Activated CD4-positive, alpha-beta T cell treated with anti-CD3 and anti-CD28 coated beads, Interleukin-2, amount 50 U/mL, for 24 hours (primary cell): ENCODE measurements around the gene KRTAP5-3.

Experiments
- DNase-seq, 2 donors: peaks; one replicate each; pipeline ENCODE4 v3.0.0-alpha.2; 2020; ENCODE audit warnings: low read depth in 1 of 2, low spot score in 1 of 2

KRTAP5-3 gene

DNA sequence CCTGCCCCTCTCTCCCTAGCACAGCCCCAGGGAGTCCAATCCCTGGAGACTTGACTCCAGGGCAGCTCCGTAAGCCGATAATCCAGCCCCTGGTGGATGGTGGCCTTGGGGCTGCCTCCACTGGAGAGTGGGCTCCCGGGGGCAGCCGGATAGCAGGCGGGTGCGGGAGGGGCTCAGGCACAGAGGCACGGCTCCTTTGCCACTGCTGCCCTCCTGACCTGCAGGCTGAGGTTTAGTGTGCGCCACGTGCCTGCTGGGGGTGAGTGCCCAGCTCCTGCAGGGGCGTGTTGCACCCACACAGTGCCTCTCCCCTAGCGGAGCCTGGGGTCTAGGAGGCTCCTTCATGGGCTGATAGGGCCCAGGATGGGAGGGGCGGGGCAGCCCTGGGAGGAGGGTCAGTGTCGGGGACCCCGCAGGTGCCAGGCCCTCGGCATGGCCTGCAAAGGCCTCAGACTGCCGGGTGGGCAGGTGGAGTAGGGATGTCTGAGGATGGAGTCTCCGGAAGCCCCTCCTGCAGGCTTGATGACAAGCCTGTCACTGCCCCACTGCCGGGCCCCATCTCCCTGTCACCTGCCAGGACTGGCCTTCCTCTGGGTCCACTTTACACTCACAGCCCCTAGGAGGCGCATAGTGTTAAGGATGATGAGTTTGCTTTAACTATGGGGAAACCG is 41.7 kb downstream of the KRTAP5-3 start:
- DNase-seq = no peak

DNA sequence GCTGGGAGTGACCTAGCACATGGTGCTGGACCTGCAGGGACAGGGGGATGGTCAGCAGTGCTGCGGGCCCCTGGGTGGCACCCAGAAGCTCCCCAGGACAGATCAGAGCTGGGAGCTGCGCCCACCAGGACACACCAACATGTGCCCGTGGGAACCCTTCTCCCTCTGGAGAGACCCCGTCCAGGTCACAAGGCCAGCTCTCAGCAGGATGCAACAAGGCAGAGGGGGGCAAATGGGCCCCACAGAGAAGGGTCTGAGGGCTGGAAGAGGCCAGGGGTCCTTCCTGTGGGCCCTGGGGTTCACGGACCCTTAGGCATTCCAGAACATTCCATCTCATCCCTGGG is 42.4 kb downstream of the KRTAP5-3 start:
- no peak for DNase-seq

DNA sequence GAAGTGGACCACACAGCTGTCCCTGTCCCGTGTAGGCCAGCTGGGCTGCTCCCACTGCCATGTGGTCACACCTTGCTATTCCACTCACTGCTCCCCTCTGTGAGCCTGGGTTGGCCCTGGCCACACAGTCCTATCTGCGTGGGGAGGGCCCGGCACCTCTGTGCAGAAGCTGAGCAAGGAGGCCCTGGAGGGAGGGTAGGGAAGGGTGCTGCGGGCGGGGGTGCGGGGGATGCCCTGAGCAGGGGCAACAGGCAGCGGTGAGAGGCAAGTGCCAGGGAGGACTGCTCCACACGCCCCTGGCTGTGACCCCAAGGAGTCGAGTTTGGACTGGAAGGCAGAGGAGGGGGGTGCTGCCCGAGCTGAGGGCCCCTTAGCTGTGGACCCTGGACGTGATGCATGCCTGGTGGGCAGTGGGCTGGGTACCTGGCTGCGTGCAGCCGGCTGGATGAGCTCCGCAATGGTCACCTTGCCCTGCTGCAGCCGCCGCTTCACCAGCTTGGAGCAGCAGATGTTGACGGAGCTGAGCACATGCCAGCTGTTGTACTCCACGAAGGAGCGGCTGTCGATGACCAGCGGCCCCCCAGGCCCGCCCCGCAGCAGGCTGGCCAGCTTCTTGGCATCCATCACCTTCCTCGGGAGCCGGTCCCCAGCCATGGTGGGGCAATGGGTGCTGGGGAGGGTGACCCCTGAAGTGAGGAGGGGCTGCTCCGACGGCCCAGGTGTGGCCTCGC is 42.9 kb downstream of the KRTAP5-3 start:
- no peak for DNase-seq

DNA sequence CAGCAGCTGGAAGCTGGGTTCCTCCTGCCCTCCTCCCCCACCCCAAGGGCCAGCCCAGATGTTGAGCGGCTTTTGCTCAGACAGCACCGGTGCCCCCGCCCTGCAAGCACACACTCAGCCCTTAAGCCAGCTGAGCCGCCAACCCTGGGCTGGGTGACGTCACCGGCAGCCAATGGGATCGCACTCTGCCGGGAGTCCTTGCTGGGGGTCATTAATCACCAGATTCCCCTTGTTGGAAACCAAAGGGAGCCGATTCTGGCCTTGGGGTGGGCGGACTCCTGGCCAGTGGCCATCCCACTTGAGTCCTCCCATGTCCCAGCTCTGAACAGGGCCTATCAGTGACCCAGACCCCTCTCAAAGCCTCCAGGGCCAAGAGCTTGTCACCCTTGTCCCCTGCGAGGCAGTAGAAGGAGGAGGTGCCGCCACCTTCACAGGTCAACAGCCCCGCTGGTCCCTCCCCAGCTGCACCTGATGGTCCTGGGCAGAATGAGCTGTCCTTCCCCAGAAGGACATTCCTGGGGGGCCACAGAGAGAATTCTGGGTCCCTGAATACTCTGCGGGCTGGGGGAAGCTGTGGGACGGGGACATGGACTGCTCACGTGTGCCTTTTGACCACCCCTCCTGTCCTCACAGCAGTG is 43.6 kb downstream of the KRTAP5-3 start:
- DNase-seq = no peak

DNA sequence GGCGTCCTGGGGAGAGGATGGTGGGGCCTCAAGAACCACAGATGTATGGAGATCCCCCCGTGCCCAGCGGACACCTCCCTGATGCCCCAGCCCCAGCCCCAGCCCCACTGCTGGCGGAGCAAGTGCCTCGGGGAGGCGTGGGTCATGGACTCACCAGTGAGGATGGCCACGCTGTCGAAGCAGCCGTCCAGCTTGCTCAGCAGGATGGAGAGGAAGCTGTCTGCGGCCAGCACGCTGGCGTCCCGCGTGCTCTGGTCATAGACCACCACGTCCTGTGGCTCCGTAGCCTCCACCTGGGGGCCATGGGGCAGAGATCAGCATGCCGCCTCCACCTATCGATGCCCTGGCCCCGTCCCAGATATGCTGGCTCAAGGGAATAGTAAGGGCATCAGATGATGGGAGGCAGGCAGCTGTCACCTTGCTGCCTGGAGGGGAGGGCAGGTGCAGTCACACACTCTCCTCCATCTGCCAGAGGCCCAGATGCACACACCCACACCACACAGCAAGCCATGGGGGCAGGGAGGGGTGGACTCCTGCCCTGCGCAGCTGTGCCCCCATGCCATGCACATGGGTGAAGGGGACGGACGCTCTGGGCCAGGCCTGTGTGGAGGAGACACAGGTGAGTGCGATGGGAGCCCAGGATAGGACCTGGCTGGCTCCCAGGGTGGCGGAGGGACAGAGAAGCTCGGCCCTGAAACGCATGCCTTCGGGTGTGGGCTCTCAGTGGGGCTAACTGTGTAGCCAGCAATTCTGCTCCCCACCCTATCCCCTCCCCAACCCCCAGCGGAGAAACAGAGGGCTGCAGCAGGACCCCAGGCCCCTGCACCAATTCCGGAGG is 44.3 kb downstream of the KRTAP5-3 start:
- DNase-seq = no peak

DNA sequence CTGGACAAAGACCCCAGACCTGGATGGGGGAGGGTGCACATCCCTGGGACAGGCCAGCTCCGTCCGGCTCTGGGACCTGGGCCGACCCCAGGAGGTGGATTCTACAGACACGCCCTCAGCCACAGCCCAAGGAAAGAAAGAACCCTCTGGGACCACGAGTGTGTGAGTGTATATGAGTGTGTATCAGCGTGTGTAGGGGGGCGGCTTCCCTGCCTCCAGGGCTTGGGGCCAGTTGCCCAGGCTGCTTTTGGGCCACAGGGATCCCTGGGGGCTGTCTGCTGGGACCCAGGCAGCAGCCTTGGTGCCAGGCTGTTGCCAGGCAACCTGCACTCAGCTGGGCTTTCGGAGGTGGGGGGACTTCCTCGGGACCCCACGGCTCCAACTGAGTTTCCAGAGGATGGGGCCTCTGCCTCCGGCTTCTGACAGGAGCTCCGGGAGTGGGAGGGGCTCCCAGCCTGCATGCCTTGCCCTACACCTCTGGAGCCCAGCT is 45.1 kb downstream of the KRTAP5-3 start:
- DNase-seq = no peak

DNA sequence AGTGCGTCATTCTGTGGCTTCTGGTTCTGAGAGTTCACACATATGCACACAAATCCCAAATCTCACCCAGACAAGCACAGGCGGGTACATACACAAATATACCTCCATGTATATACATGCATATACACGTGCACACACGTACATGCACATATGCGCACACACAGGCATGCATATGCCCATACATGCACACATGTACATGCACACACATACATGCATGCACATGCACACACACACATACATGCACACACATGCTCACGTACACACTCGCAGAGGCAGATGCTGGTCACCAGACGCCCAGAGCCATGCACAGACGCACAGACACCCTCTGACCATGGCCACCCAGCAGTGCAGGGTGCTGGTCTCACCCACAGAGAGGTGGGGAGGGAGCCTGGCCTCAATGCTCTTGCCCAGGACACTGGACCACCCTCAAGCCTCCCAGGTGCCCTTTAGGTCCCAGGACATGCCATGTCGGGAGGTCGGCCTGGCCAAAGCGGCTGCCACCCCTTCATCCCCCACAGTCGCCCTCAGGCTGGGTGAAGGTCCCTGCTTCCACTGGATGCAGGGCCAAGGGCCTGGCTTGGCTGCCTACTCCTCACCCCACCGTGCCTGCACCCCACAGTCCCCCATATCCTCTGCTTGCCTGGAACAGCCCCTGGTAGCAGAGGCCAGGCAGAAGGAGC is 45.7 kb downstream of the KRTAP5-3 start:
- no peak for DNase-seq

DNA sequence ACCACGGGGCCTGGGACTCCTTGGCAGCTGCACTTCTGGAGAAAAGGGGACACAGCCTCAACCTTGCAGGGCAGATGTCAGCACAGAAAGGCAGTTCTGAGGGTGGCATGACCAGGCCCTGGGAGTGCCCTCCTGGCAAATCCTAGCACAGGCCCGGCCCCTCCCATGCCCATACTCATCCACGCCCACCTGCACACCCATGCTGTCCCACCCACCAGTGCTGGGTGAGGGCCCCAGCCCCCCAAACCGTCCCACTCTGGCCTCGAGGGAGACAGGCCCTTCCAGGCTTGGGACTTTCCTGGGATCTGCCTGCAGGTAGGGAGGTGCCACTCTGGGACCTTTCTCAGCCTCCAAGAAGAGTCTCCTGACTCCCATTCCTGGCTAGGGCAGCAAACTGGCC is 46.3 kb downstream of the KRTAP5-3 start:
- no peak for DNase-seq

DNA sequence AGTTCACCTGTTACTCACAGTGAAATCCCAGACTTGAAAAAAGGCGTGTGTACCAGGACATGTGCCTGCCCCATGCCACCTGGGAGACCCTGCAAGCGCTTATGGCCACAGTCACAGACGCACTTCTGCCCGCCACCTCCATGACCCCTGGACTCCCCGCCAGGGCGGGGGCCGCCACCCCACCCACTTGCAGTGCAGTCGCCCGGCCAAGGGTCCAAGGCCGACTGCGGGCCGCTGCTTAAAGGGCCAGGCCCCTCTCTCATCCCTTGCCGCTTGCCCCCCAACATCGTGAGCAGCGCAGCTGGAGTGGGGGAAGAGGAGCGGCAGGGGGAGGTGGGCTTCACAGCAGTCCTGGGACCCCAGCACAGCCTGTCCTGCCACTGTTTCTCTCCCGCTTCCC is 47.0 kb downstream of the KRTAP5-3 start:
- DNase-seq = no peak

DNA sequence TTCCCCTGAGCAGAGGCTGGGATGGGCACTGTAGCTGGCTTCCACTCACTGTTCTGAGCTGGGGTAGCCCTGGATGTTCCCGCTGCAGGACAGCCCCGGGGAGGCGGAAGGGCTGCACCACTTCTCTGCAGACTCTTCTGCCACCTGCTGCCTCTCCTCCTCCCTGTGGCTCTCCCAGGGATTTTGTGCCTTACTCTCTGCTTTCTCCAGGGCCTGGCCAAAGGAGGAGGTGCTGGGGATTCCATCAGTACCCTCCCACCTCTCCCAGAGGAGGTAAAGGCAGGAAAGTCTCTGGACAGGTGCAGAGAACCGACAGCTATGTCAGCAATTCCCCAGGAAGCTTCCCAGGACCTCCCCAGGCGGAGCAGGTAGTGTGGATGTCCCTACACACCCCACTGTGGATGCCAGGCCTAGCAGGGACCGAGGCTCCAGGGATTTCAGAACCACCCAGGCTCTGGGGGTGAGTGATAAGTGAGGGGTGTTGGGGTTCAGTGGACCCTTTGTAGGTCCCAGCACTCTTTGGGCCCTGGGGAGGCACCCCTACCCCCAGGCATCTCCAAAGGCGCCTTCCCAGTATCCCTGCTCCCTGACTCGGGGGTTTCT is 47.5 kb downstream of the KRTAP5-3 start:
- DNase-seq = no peak

DNA sequence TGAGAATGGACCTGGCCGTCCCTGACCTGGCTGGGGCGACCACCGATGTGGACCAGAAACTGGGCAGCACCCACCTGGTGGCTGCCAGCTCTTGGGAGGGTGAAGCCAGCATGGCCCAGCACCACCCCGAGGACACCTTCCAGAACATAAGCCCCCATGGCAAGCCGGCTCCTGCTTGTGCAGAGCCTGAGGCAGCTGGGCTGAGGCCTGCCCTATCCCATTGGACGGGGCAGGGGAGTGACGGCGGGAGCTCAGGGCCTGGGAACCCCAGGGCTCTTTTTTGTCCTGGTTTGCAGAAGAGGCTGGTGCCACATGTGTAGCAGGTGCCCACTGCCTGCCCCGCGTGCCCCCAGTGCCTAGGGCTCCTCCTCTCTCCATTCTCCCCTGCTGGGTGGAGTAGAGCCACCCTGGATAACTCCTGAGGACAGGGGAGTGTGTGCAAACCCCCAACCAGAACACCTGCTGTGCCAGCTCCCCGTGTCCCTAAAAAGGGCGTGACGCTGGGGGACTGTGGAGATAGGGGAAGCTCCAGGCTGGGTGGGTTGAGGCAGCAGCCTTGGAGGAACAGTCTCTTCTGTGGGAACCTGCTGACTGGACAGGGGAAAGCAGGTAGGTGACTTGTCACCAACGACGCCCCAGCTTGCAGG is 48.1 kb downstream of the KRTAP5-3 start:
- no peak for DNase-seq

DNA sequence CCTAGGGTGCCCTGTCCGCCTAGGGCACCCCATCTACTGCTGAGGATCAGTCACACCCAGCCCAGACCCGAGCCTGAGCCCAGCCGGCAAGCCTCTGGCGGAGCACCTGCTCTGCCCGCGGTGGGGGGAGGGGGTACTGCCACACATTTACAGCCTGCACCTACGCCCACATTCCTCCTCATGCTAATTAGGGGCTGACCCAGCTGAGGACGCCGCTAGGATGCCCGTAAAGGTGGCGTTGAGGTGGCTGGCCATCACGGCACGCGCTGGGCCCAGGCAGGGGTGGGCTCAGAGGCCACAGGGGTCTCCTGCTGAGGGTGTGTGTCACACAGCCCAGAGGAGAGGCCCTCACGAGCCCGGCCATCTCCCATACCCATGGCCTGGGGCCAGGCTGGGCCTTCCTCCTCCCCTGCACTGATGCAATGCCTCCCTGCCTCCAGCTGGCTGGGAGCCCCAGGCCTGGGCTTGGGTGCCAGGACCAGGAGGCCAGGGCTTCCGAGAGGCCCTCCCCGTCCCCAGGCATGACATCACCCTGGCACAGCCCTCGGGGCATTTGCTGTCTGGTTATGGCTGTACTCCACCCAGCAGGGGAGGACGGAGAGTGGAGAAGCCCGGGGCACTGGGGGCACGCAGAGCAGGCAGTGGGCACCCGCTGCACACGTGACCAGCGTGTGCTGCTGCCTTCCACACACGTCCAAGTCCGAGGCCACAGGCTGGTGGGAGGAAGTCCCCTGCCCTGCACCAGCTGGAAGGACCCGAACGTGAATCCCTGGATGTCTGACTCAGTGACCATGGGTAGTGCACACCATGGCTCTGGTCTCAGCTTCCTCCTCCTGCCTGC is 48.9 kb downstream of the KRTAP5-3 start:
- no peak for DNase-seq

DNA sequence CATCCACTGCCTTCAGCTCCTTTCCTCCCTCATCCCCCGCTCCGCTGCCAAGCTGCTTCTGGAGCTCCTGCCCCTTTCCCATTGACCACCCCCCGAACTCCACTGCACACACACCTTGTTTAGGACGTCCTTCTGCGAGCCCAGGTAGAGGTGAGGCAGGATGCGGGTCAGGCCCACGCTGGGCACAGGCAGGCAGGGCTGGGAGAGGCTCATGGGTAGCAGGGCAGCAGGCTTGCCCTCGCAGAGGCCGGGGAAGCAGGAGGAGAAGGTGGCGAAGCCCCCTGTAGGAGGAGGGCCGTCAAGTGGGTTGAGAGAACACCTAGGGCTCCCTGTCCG is 49.5 kb downstream of the KRTAP5-3 start:
- no peak for DNase-seq

DNA sequence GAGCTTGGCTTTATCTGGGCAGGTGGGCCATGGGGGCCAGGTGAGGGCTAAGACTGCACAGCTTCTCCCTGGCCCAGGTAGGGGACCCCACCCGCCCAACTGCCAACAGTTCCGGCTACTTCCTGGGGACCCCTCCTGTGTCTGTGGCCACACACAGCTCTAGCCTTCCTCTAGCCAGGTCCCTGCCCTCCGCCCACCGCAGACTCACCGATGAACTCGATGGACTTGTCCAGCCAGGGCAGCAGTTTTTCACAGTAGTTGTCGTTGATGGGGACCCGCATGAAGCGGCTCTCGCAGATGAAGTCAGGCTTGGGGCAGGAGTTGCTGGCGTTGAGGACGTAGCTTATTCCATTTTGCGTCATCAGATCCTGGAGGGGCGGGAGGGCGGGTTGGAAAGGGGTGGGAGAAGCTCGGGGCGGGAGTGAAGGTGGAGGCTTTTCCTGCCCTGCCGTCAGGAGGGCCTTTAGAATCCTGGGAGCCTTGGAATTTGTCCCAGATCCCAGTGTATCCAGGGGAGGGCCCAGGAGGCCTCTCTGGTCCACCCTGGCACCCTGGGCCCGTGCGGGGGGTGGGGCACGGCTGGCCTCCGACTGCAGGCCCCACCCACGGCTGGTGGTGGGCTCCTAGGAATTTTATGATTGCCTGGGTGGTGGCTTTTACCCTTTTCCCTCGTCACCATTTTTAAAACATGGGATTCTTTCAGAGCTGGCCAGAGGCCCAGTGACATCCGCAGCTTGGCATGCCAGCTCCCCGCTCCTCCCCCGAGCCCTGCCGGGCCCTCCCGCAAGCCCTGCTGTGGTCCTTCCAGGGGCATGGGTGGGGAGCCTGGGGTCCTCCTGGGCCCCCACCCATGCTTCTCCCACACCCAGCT is 50.1 kb downstream of the KRTAP5-3 start:
- no peak for DNase-seq
